ENCODE data around the gene FLII.

The FLII gene

GRCh38 chr17:18260332-18261145, 2.0 kb upstream of the FLII start, which contains the start of gene MIEF2:
Gene MIEF2, plus strand, starts transcription at chr17:18260662. Its CDS starts 2,059 bp downstream, at chr17:18262721.
- TF ChIP-seq CTCF (IDR thresholded peaks at IDR 0.05; ENCODE audit: low read depth, low read length), result no peak
- peak; percentile 95 to 96 for DNase-seq (ENCODE audit: low read depth in 2 of 2)
- peak within 1 kb of the TSS; percentile 68 to 96 for H3K4me3 ChIP-seq (replicated peaks in 1 of 2; ENCODE audit: low read depth in 2 of 2, low read length in 2 of 2)

- no peak for TF ChIP-seq CTCF (IDR thresholded peaks at IDR 0.05; ENCODE audit: low read depth, low read length)
- peak overlapping the region; percentile 68 to 96 for H3K4me3 ChIP-seq (replicated peaks in 1 of 2; ENCODE audit: low read depth in 2 of 2, low read length in 2 of 2)
- no peak for DNase-seq (ENCODE audit: low read depth in 2 of 2)
Measured at GRCh38 chr17:18259621-18260331, 1.2 kb upstream of the FLII start.

- peak overlapping the region; percentile 66 to 86 for H3K4me3 ChIP-seq (replicated peaks in 1 of 2; ENCODE audit: low read depth in 2 of 2, low read length in 2 of 2)
- DNase-seq (ENCODE audit: low read depth in 2 of 2), result peak; percentile 62 to 76
- no peak for TF ChIP-seq CTCF (IDR thresholded peaks at IDR 0.05; ENCODE audit: low read depth, low read length)
Measured at GRCh38 chr17:18257982-18258355, 569 bp downstream of the FLII start.

- TF ChIP-seq CTCF (IDR thresholded peaks at IDR 0.05; ENCODE audit: low read depth, low read length), result no peak
- peak overlapping the region; percentile 66 to 86 for H3K4me3 ChIP-seq (replicated peaks in 1 of 2; ENCODE audit: low read depth in 2 of 2, low read length in 2 of 2)
- DNase-seq (ENCODE audit: low read depth in 2 of 2), result no peak
Measured at GRCh38 chr17:18257268-18257981, 1.1 kb downstream of the FLII start.

- no peak overlapping the region for H3K4me3 ChIP-seq (replicated peaks in 1 of 2; ENCODE audit: low read depth in 2 of 2, low read length in 2 of 2)
- TF ChIP-seq CTCF (IDR thresholded peaks at IDR 0.05; ENCODE audit: low read depth, low read length), result no peak
- no peak for DNase-seq (ENCODE audit: low read depth in 2 of 2)
Measured at GRCh38 chr17:18256776-18257175, 1.8 kb downstream of the FLII start.

GRCh38 chr17:18256351-18256750, 2.2 kb downstream of the FLII start:
- H3K4me3 ChIP-seq (replicated peaks in 1 of 2; ENCODE audit: low read depth in 2 of 2, low read length in 2 of 2), result no peak overlapping the region
- no peak for DNase-seq (ENCODE audit: low read depth in 2 of 2)
- TF ChIP-seq CTCF (IDR thresholded peaks at IDR 0.05; ENCODE audit: low read depth, low read length), result no peak
